Stimulated activated CD8-positive, alpha-beta memory T cell treated with anti-CD3 and anti-CD28 coated beads, Interleukin-12 subunit alpha, Interleukin-12 subunit beta, amount 100 ng/mL, for 4 hours (primary cell): ENCODE data around the gene TEX48.

ENCODE experiments used
- DNase-seq: peaks from one replicate; pipeline ENCODE4 v3.0.0-alpha.2; 2020; ENCODE audit warnings: low read depth

The TEX48 gene, protein sequence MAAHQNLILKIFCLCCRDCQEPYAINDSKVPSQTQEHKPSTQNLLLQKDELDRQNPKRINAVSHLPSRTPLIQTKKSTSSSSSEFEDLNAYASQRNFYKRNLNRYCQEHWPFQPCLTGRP

GRCh38 chr9:114681594-114682332 lies at the start of gene TEX48:
Gene TEX48 (minus strand): TSS chr9:114682192. CDS start chr9:114671723, 10,469 bp downstream.
- DNase-seq = peak; percentile 45

DNA sequence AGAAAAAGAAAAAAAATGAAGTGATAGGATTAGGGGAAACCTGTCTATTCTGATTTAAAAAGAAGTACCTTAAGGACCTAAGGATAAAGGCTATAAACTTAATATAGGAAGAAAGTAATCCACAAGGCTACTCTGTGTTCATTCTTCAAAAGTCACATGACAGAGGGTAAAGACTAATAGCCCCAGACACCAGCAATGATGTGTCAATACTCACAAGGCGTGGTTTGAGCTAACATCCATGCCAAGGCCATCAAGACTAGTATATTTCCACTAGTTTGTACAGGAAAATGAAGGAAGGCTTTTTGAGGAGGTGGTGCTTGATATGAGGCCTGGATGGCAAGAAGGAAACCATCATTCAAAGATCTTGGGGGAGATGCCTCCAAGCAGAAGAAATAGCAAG lies 49.7 kb upstream of the TEX48 start:
- DNase-seq = no peak

GRCh38 chr9:114729706-114730105 lies 47.7 kb upstream of the TEX48 start:
- no peak for DNase-seq

- DNase-seq = no peak
These were observed 43.9 kb upstream of the TEX48 start for GRCh38 chr9:114725930-114726329.

DNA sequence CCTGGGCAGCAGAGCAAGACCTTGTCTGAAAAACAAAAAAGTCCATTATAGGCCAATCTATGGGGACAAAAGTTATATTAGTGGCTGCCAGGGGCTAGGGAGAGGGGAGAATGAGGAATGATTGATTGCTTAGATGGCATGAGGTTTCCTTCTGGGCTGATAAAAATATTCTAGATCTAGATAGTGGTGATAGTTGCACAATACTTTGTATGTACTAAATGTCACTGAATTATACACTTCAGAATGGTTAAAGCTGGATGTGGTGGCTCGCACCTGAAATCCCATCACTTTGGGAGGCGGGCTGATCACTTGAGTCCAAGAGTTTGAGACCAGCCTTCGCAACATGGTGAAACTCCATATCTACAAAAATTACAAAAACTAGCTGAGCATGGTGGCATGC lies 42.8 kb upstream of the TEX48 start:
- DNase-seq = no peak

GRCh38 chr9:114723931-114724330 lies 41.9 kb upstream of the TEX48 start:
- DNase-seq = no peak

- no peak for DNase-seq
These were observed 41.1 kb upstream of the TEX48 start for GRCh38 chr9:114722937-114723620.

DNA sequence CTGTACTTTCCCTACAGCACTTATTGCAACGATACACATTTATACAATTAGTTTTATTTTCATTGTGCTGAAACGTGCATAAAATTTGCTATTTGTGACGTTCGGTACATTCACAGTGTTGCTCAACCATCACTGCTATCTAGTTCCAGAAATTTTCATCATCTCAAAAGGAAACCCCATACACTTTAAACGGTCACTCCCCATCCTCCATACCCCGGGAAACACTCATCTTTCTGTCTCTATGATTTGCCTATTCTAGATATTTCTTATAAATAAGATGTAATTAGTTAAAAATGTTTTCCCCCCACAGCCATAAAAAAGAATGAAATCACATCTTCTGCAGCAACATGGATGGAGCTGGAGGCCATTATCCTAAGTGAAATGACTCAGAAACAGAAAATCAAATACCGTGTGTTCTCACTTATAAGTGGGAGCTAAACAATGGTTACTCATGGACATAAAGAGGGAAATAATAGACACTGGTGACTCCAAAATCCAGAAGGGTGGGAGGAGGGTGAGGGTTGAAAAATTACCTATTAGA lies 40.2 kb upstream of the TEX48 start:
- DNase-seq = no peak

- no peak for DNase-seq
These were observed 39.6 kb upstream of the TEX48 start for GRCh38 chr9:114721491-114722079.

- DNase-seq = no peak
These were observed 38.2 kb upstream of the TEX48 start for GRCh38 chr9:114720086-114720676.

- no peak for DNase-seq
These were observed 37.3 kb upstream of the TEX48 start for GRCh38 chr9:114719290-114719689.

- DNase-seq = peak; percentile 65
These were observed 36.8 kb upstream of the TEX48 start for GRCh38 chr9:114718801-114719221.

GRCh38 chr9:114717908-114718486 lies 36.0 kb upstream of the TEX48 start:
- no peak for DNase-seq

GRCh38 chr9:114709636-114710035 lies 27.6 kb upstream of the TEX48 start:
- DNase-seq = no peak

DNA sequence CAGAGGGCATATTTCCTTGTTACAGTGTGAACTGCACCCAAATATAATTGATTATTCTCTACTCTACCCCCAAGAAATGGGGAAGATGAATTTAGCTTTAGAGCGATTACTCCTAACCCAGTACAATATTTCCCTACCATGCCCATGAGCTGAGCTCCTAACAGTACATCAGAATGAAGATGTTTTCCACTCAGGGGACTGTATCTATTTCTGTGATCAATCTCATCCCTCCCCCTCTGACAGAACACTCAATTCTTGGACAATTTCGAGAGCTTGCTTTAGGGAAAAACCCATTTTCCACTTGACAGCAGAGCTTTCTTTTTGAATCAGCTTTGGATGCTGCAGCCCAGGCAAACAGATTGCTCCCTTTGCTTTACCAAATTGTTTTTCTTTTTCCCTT lies 24.7 kb upstream of the TEX48 start:
- DNase-seq = no peak

DNA sequence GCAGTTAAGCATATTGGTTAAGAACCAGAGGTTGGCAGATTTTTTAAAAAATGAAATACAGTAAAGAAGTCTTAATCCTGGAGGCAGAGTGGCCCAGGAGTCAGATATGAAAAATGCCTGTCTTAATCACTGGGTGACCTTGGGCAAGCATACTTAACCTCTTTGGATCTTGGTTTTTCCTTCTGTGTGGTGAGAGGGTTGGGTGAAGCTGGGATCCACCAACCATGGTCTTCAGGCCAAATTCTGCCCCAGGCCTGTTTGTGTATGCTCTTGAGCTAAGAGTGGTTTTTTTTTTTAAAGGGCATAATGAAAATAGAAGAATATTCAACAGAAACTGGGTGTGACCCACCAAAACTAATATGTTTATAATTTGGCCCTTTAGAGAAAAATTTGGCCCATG lies 20.0 kb upstream of the TEX48 start:
- no peak for DNase-seq

DNA sequence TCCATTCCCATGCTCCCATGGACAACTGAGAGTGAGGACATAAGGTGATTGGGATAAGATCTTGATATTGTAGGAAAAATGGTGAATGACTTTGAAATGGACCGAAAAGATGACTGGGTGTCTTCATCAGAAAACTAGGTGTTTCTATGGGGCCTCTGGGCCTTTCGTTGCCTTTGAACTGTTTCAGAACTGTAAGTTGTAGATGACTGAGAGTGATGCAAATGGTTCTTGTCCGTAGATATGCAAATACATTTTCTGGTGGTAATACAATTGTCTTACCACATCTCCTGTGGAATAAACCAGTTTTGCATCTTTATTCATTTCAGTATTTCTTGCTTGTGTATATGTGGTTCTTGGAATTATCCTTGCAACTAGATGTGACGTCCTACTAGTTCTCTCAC lies 16.0 kb upstream of the TEX48 start:
- no peak for DNase-seq

GRCh38 chr9:114696814-114697544 lies 15.0 kb upstream of the TEX48 start:
- DNase-seq = peak; percentile 13

DNA sequence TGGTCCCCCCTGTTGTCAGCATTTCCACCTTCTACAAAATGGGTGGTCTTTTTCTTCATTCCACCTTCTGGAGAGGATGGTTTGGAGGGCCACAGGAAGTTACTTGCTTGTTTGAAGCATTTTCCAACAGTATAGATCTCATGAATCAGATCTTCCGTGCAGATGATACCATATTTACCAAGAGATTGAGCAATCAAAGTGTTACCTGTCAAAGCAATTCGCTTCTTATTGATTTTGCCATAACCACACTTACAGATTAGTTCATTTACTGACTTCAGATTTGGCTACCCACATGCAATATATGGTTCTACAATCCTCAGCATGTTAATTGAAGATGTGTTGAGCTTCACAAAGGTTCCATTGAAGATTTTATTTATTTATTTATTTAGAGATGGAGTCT lies 14.0 kb upstream of the TEX48 start:
- DNase-seq = no peak

- no peak for DNase-seq
These were observed 12.8 kb upstream of the TEX48 start for GRCh38 chr9:114694719-114695269.

DNA sequence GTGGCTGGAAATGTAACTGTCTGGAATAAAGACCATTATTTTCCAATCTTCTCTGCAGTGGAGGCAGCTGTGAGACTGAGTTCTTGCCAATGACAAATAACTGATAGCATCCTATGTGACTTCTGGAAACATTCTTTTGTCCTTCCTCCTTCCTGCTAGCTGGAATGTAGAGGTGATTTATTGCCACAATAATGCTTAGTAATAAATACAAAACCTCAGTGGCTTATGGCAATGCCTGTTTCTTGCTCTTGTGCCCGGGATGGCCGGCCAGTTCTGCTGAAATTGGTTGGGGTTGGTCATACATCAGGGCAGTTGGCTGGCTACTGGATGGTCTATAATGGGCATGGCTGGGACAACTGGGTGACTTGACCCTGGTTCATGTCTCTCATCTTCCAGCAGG lies 12.2 kb upstream of the TEX48 start:
- DNase-seq = no peak
